SK-N-SH (cell line): ENCODE data around the gene FMNL2.

Experiments
- CHD2 ChIP-seq: fragments of 150-350 bp; IDR thresholded peaks from 2 replicates; pipeline ENCODE4 v1.6.1; 2018; ENCODE audit warnings: low read length; ENCODE audit not compliant: partially characterized antibody
- EZH2phosphoT487 ChIP-seq: fragments of 200-600 bp; sonication (generic); IDR thresholded peaks from 2 replicates; pipeline ENCODE4 v1.6.1; 2017; ENCODE audit warnings: low read depth, mixed run types, mild to moderate bottlenecking, antibody characterized with exemption, moderate library complexity, borderline replicate concordance
- FOSL2 ChIP-seq: IDR thresholded peaks from 2 replicates; pipeline ENCODE4 v1.4.0; 2012; ENCODE audit warnings: low read depth, mild to moderate bottlenecking, moderate library complexity, borderline replicate concordance
- NFIC ChIP-seq: IDR thresholded peaks from 2 replicates; pipeline ENCODE4 v1.4.0; 2012; ENCODE audit warnings: borderline replicate concordance
- POLR2AphosphoS5 ChIP-seq: IDR thresholded peaks from 2 replicates; pipeline ENCODE4 v1.6.1; 2012; ENCODE audit warnings: low read depth, low read length
- TEAD4 ChIP-seq: IDR thresholded peaks from 2 replicates; pipeline ENCODE4 v1.4.0; 2012; ENCODE audit warnings: mild to moderate bottlenecking, borderline replicate concordance; ENCODE audit not compliant: insufficient read depth
- TF ChIP-seq, protein P1 (sequence below): IDR thresholded peaks from 2 replicates; pipeline ENCODE4 v1.4.0; 2012; ENCODE audit warnings: low read depth, borderline replicate concordance
- TF ChIP-seq, protein P2 (sequence below): fragments of 200-600 bp; sonication (generic); IDR thresholded peaks from 2 replicates; pipeline ENCODE4 v1.6.1; 2017; ENCODE audit warnings: antibody characterized with exemption, mild to moderate bottlenecking, moderate library complexity

DNA sequence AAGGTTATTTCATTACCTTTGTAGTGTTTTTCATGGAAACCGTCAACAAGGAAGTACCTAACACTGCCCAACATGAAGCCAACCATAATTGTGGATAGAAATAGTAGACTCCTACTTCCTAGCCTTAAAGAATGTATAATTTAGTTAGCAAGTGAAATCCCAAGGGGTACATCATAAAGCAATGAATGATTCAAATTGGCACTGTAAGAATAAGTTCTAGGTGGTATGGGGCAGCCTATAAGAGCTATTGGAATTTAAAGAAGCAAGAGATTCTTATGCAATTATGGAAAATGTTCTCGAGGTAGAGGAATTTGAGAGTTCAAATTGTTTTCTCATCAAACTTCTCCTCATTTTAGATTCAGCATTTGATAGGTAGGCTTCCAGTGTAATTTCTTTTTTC, 157.9 kb downstream of the FMNL2 start:
- no peak for TF ChIP-seq EZH2phosphoT487
- no peak for TF ChIP-seq POLR2AphosphoS5
- TF ChIP-seq, protein P1, sequence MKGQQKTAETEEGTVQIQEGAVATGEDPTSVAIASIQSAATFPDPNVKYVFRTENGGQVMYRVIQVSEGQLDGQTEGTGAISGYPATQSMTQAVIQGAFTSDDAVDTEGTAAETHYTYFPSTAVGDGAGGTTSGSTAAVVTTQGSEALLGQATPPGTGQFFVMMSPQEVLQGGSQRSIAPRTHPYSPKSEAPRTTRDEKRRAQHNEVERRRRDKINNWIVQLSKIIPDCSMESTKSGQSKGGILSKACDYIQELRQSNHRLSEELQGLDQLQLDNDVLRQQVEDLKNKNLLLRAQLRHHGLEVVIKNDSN, result no peak
- TF ChIP-seq, protein P2, sequence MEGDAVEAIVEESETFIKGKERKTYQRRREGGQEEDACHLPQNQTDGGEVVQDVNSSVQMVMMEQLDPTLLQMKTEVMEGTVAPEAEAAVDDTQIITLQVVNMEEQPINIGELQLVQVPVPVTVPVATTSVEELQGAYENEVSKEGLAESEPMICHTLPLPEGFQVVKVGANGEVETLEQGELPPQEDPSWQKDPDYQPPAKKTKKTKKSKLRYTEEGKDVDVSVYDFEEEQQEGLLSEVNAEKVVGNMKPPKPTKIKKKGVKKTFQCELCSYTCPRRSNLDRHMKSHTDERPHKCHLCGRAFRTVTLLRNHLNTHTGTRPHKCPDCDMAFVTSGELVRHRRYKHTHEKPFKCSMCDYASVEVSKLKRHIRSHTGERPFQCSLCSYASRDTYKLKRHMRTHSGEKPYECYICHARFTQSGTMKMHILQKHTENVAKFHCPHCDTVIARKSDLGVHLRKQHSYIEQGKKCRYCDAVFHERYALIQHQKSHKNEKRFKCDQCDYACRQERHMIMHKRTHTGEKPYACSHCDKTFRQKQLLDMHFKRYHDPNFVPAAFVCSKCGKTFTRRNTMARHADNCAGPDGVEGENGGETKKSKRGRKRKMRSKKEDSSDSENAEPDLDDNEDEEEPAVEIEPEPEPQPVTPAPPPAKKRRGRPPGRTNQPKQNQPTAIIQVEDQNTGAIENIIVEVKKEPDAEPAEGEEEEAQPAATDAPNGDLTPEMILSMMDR, result no peak
- TF ChIP-seq FOSL2, result no peak
- no peak for TF ChIP-seq NFIC
- TF ChIP-seq CHD2, result no peak
- TF ChIP-seq TEAD4, result no peak
